Endothelial cell of umbilical vein (primary cell): ENCODE results near the gene SLC45A1. TPM values are rescaled to one million over a fixed set of nuclear protein-coding genes. Genes with fewer than 3 reads are reported as not detected.

Source experiments
- BruUV-seq: library from RNA; stranded (reverse); fragments of 400-500 nt; replicated peaks from 2 replicates; lab custom pipeline; 2021; lab: Mats Ljungman, UMichigan
- CTCF ChIA-PET: fragments of 300-600, 350-600 bp; sonication (Branson Sonifier 250); formaldehyde crosslinking; loops from one replicate; lab custom pipeline; 2021; ENCODE audit warnings: antibody characterized with exemption, inconsistent platforms; lab: Charles Lee
- POLR2A ChIA-PET: fragments of 300-600, 350-600 bp; sonication (Branson Sonifier 250); formaldehyde crosslinking; loops from one replicate; lab custom pipeline; 2021; ENCODE audit warnings: antibody characterized with exemption, inconsistent platforms; lab: Charles Lee
- DNase-seq: peaks from one replicate; pipeline ENCODE4 v3.0.0-alpha.2; 2011; ENCODE audit warnings: low read depth, low spot score
- FAIRE-seq: peaks from 2 replicates; lab custom pipeline; 2011; peaks lifted over from hg19 to GRCh38; lab: Jason Lieb, UNC
- H2AFZ ChIP-seq: 2 replicates; pipeline ENCODE4 v1.6.0; 2012; ENCODE audit warnings: low read depth, low read length, control low read depth, inconsistent platforms
- H3K27ac ChIP-seq: 2 replicates; pipeline ENCODE4 v1.5.1; 2011; ENCODE audit warnings: low read depth, mild to moderate bottlenecking, control low read depth, low read length, moderate library complexity; ENCODE audit not compliant: insufficient read depth
- H3K27me3 ChIP-seq, 2 experiments: 2 replicates each; pipeline versions ENCODE4 v1.6.0 to v1.6.1; 2011; ENCODE audit warnings: low read length in 2 of 2, mixed read lengths in 1 of 2; ENCODE audit not compliant: control insufficient read depth in 2 of 2, insufficient read depth in 2 of 2
- H3K36me3 ChIP-seq, 2 experiments: 2 replicates in 1 of 2; 3 replicates in 1 of 2; pipeline ENCODE4 v1.5.1; 2011; ENCODE audit warnings: low read length in 2 of 2, mild to moderate bottlenecking in 1 of 2, moderate library complexity in 1 of 2; ENCODE audit not compliant: control insufficient read depth in 2 of 2, insufficient read depth in 2 of 2; ENCODE audit errors: extremely low read depth in 1 of 2
- H3K4me1 ChIP-seq: 3 replicates; pipeline ENCODE4 v1.5.1; 2011; ENCODE audit warnings: mild to moderate bottlenecking, low read length; ENCODE audit not compliant: control insufficient read depth, insufficient read depth; ENCODE audit errors: extremely low read depth
- H3K4me2 ChIP-seq: 2 replicates; pipeline ENCODE4 v1.6.1; 2011; ENCODE audit warnings: low read length, control low read depth, mixed read lengths; ENCODE audit not compliant: insufficient read depth
- H3K4me3 ChIP-seq, 3 experiments: fragments of 200-600 bp in 1 of 3; sonication (generic), shearing (Covaris generic) in 1 of 3; replicated peaks in 1 of 3; 2 replicates each; pipeline ENCODE4 v1.5.1; 2011 to 2016; ENCODE audit warnings: control low read depth in 3 of 3, low read length in 3 of 3, mild to moderate bottlenecking in 2 of 3, inconsistent platforms in 1 of 3, low read depth in 1 of 3, moderate library complexity in 1 of 3; ENCODE audit not compliant: insufficient read depth in 1 of 3
- H3K79me2 ChIP-seq: 2 replicates; pipeline ENCODE4 v1.6.0; 2012; ENCODE audit warnings: low read length, inconsistent platforms; ENCODE audit not compliant: control insufficient read depth, insufficient read depth
- H3K9ac ChIP-seq: replicated peaks from 2 replicates; pipeline ENCODE3; 2011; ENCODE audit warnings: low read length, control low read depth; ENCODE audit not compliant: insufficient read depth; ENCODE audit errors: extremely low read depth
- H3K9me1 ChIP-seq: replicated peaks from 3 replicates; pipeline ENCODE4 v1.6.0; 2011; ENCODE audit warnings: mild to moderate bottlenecking, low read length; ENCODE audit not compliant: control insufficient read depth, insufficient read depth; ENCODE audit errors: extremely low read depth
- H3K9me3 ChIP-seq: replicated peaks from 2 replicates; pipeline ENCODE4 v1.5.1; 2012; ENCODE audit warnings: low read length, inconsistent platforms; ENCODE audit not compliant: control insufficient read depth, insufficient read depth
- H4K20me1 ChIP-seq: replicated peaks from 2 replicates; pipeline ENCODE3; 2011; ENCODE audit warnings: mild to moderate bottlenecking, low read length; ENCODE audit not compliant: control insufficient read depth, insufficient read depth; ENCODE audit errors: extremely low read depth
- EZH2 ChIP-seq: IDR thresholded peaks from 2 replicates; pipeline ENCODE4 v1.6.1; 2012; ENCODE audit warnings: borderline replicate concordance, low read depth, mild to moderate bottlenecking, moderate library complexity, low read length, inconsistent platforms; ENCODE audit not compliant: severe bottlenecking
- FOS ChIP-seq: IDR thresholded peaks from 2 replicates; pipeline ENCODE4 v1.6.1; 2011; ENCODE audit warnings: mild to moderate bottlenecking, low read length, moderate library complexity, borderline replicate concordance; ENCODE audit not compliant: insufficient read depth
- GATA2 ChIP-seq: IDR thresholded peaks from 2 replicates; pipeline ENCODE4 v1.7.0; 2011; ENCODE audit warnings: low read depth, mild to moderate bottlenecking, moderate library complexity, mixed read lengths, low read length; ENCODE audit not compliant: insufficient read length, insufficient read depth
- JUN ChIP-seq: IDR thresholded peaks from 2 replicates; pipeline ENCODE4 v1.6.1; 2011; ENCODE audit warnings: borderline replicate concordance, low read depth; ENCODE audit not compliant: insufficient read length, insufficient read depth
- MAX ChIP-seq: IDR thresholded peaks from 2 replicates; pipeline ENCODE4 v1.6.1; 2011; ENCODE audit not compliant: insufficient read depth, insufficient read length
- MYC ChIP-seq: IDR thresholded peaks from one replicate; pipeline ENCODE4 v1.6.1; 2011; ENCODE audit warnings: mild to moderate bottlenecking, low read depth, low read length
- POLR2A ChIP-seq: IDR thresholded peaks from 2 replicates; pipeline ENCODE4 v1.6.1; 2012; ENCODE audit warnings: low read depth, mild to moderate bottlenecking, control low read depth, low read length
- POLR2AphosphoS5 ChIP-seq: IDR thresholded peaks from 2 replicates; pipeline ENCODE4 v1.6.1; 2012; ENCODE audit warnings: low read depth, mild to moderate bottlenecking, control low read depth, low read length, moderate library complexity; ENCODE audit not compliant: insufficient read depth
- dilution Hi-C: fragments of 300-500 bp; cut with MboI; formaldehyde crosslinking; loops from one replicate; pipeline ENCODE4 v1.15.0; 2019; ENCODE audit warnings: low sequenced_read_pairs; ENCODE audit not compliant: extremely low pct_ligation_motif_present
- intact Hi-C: fragments of 100-400 bp; cut with micrococcal nuclease; formaldehyde crosslinking; loops from one replicate; pipeline ENCODE4 v1.10.0; 2022
- polyA plus RNA-seq, 4 experiments: library from polyadenylated mRNA; depleted of rRNA in 3 of 4; stranded (reverse) in 3 of 4; unstranded in 1 of 4; fragments of >200 nt; gene quantifications; 2 replicates each; pipeline versions ENCODE4 v1.2.1 to v1.2.3, GENCODE V29; 2011 to 2012; ENCODE audit warnings: missing spikeins in 1 of 4
- total RNA-seq: library from RNA; stranded (reverse); gene quantifications from 2 replicates; pipeline ENCODE4 v1.2.3, GENCODE V29; 2021
- TF ChIP-seq, protein P1 (sequence below), 2 donors: IDR thresholded peaks; 1 replicate in 1 of 2; 2 replicates in 1 of 2; pipeline ENCODE4 v1.5.1; 2011; ENCODE audit warnings: low read length in 2 of 2, mild to moderate bottlenecking in 2 of 2, moderate library complexity in 2 of 2, control low read depth in 1 of 2, inconsistent platforms in 1 of 2, low read depth in 1 of 2; ENCODE audit not compliant: insufficient read depth in 1 of 2; ENCODE audit errors: extremely low read depth in 1 of 2

The SLC45A1 gene
- total and polyA plus RNA-seq, 2 donors (not counting 3 experiments of a cell fraction or from before 2014, with no cell fraction given), result 1.3 to 1.4 TPM

DNA sequence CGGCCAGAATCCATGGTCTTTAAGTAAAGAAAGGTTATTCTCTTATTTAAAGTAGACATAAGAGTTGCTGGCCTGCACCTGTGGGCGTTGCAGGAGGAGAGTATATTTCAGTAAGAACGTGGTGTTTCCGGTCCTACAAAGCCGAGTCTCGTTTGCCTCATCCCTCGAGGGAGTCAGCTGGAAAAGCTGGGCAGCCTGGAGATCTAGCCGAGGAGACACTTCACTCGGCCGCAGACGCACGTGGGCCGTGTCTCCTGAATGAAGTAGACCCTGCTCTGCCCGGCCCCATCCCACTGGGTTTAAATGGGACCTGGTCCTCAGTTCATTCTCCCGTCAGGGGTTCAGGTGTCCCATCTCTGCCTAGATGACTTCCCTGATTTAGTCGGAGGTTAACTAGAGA is 14.9 kb downstream of the SLC45A1 start:
- Histone ChIP-seq H3K4me1 (no peaks in the 10 kb centered on the region), H3K27ac (no peak overlapping the region), H3K4me3 (no peak overlapping the region), H3K36me3 (no peaks in the 10 kb centered on the region), H3K9ac (no peak overlapping the region), H3K27me3 (no peaks in the 10 kb centered on the region), H3K9me1 (no peaks in the 10 kb centered on the region), H3K4me2 (no peak overlapping the region), H3K9me3 (no peaks in the 10 kb centered on the region), H4K20me1 (no peaks in the 10 kb centered on the region), H2AFZ (no peak overlapping the region), H3K79me2 (no peaks in the 10 kb centered on the region)
- FAIRE-seq, result no peak
- dilution Hi-C loops, result no loop called here
- intact Hi-C loops, result no loop called here
- DNase-seq, result no peak
- TF ChIP-seq, protein P1, sequence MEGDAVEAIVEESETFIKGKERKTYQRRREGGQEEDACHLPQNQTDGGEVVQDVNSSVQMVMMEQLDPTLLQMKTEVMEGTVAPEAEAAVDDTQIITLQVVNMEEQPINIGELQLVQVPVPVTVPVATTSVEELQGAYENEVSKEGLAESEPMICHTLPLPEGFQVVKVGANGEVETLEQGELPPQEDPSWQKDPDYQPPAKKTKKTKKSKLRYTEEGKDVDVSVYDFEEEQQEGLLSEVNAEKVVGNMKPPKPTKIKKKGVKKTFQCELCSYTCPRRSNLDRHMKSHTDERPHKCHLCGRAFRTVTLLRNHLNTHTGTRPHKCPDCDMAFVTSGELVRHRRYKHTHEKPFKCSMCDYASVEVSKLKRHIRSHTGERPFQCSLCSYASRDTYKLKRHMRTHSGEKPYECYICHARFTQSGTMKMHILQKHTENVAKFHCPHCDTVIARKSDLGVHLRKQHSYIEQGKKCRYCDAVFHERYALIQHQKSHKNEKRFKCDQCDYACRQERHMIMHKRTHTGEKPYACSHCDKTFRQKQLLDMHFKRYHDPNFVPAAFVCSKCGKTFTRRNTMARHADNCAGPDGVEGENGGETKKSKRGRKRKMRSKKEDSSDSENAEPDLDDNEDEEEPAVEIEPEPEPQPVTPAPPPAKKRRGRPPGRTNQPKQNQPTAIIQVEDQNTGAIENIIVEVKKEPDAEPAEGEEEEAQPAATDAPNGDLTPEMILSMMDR (IDR thresholded peaks at IDR 0.05; ENCODE audit: extremely low read depth in 1 of 2, insufficient read depth in 1 of 2, low read depth in 1 of 2, low read length in 2 of 2), result no peak
- TF ChIP-seq MYC (no peak), POLR2A (no peak), JUN (no peak), MAX (no peak), POLR2AphosphoS5 (no peak), GATA2 (no peak), EZH2 (no peak), FOS (no peak)
- ChIA-PET CTCF (no interaction called here), POLR2A (no interaction called here)
- BruUV-seq, result no TSS peak
